Mesendoderm (in vitro differentiated cells): Measurements from ENCODE around the gene MPPED1.

ENCODE experiments used
- DNase-seq: peaks from one replicate; pipeline ENCODE4 v3.0.0; 2013
- H2AK5ac ChIP-seq: 2 replicates; pipeline ENCODE4 v1.6.1; 2013; ENCODE audit warnings: low read length, inconsistent platforms
- H2BK120ac ChIP-seq: 2 replicates; pipeline ENCODE4 v1.6.1; 2013; ENCODE audit warnings: low read depth, mild to moderate bottlenecking, low read length, moderate library complexity, mixed read lengths
- H2BK15ac ChIP-seq: replicated peaks from 2 replicates; pipeline ENCODE4 v1.6.1; 2013; ENCODE audit warnings: low read depth, mild to moderate bottlenecking, moderate library complexity
- H2BK5ac ChIP-seq: 2 replicates; pipeline ENCODE4 v1.6.1; 2013; ENCODE audit warnings: low read length, inconsistent platforms
- H3K18ac ChIP-seq: 2 replicates; pipeline ENCODE4 v1.6.1; 2013; ENCODE audit warnings: mild to moderate bottlenecking, low read length, mixed read lengths
- H3K23ac ChIP-seq: one replicate; pipeline ENCODE4 v1.6.1; 2013; ENCODE audit warnings: low read length
- H3K27ac ChIP-seq: 2 replicates; pipeline ENCODE4 v1.5.1; 2013; ENCODE audit warnings: low read depth, mild to moderate bottlenecking, inconsistent platforms, low read length, moderate library complexity
- H3K27me3 ChIP-seq: 2 replicates; pipeline ENCODE4 v1.6.1; 2013; ENCODE audit warnings: low read length, control low read depth, mild to moderate bottlenecking, inconsistent platforms; ENCODE audit not compliant: insufficient read depth, poor library complexity
- H3K36me3 ChIP-seq: 2 replicates; pipeline ENCODE4 v1.6.1; 2013; ENCODE audit warnings: low read length, inconsistent platforms; ENCODE audit not compliant: control insufficient read depth, insufficient read depth
- H3K4ac ChIP-seq: one replicate; pipeline ENCODE4 v1.6.1; 2013; ENCODE audit warnings: low read depth, mild to moderate bottlenecking, low read length, moderate library complexity
- H3K4me1 ChIP-seq: 2 replicates; pipeline ENCODE4 v1.6.1; 2013; ENCODE audit warnings: low read depth, low read length, inconsistent platforms; ENCODE audit not compliant: control insufficient read depth
- H3K4me2 ChIP-seq: 2 replicates; pipeline ENCODE4 v1.6.1; 2013; ENCODE audit warnings: low read length
- H3K4me3 ChIP-seq: 2 replicates; pipeline ENCODE4 v1.5.1; 2013; ENCODE audit warnings: mild to moderate bottlenecking, low read length
- H3K56ac ChIP-seq: one replicate; pipeline ENCODE4 v1.6.1; 2013; ENCODE audit warnings: low read length
- H3K79me1 ChIP-seq: 2 replicates; pipeline ENCODE4 v1.6.1; 2013; ENCODE audit warnings: low read length, inconsistent platforms
- H3K79me2 ChIP-seq: 2 replicates; pipeline ENCODE4 v1.6.1; 2013; ENCODE audit warnings: mild to moderate bottlenecking, low read length; ENCODE audit not compliant: control insufficient read depth, insufficient read depth
- H3K9ac ChIP-seq: 2 replicates; pipeline ENCODE4 v1.6.1; 2013; ENCODE audit warnings: low read length, inconsistent platforms
- H4K5ac ChIP-seq: one replicate; pipeline ENCODE4 v1.6.1; 2013; ENCODE audit warnings: low read length
- H4K8ac ChIP-seq: one replicate; pipeline ENCODE4 v1.6.1; 2013; ENCODE audit warnings: low read depth, mild to moderate bottlenecking, control low read depth, low read length, moderate library complexity
- WGBS: extraction: QIAGEN DNeasy Blood & Tissue Kit; methylation state at CpG from one replicate; pipeline ENCODE4 v1.1.7; 2013; ENCODE audit warnings: low lambda C conversion rate, missing lambda C conversion rate; ENCODE audit not compliant: insufficient coverage; ENCODE audit errors: extremely low coverage; 5-methylcytosine and 5-hydroxymethylcytosine counted together

MPPED1 gene

DNA sequence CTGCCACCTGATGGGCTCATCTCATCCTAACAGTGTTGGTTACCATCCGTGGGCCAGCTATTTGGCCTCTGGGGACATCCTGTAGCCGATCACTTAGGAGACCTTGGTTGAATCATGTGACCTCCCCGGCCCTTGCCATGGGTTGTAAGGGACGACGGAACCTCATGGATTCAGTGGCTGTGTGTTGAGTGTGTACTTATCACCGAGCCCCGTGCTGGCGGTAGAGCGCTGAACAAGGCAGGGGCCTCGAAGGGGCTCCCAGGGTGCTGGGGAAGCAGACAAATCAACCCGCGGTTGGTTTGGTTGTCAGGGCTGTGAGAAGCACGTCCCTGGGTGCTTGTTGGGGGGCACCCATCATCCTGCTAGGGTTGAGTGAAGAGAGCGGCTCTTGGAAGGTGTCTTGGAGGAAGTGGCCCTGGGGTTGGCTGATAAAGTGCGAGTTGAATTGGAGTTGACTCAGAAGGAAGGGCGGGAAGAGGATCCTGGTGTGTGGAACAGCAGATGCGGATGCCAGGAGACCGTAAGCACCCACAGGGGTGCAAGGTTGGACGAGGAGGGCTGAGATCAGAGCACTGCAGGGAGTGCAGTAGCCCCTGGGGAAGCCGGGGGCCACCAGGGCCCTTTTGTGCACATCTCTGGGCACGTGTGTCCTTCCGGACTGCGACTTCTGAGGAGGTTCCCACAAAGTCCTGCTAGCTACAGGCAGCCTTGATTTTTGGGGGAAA is 53.6 kb downstream of the MPPED1 start:
- Histone ChIP-seq H3K4me1 (no peaks in the 10 kb centered on the region), H2BK15ac (no peak overlapping the region), H3K23ac (no peak overlapping the region), H3K56ac (no peak overlapping the region), H2BK5ac (no peak overlapping the region), H3K27ac (no peak overlapping the region), H2BK120ac (no peak overlapping the region), H3K9ac (no peak overlapping the region), H3K79me2 (no peaks in the 10 kb centered on the region), H4K8ac (no peak overlapping the region), H3K4ac (no peak overlapping the region), H2AK5ac (no peak overlapping the region), H3K4me3 (no peak overlapping the region), H3K4me2 (no peak overlapping the region), H4K5ac (no peak overlapping the region), H3K18ac (no peak overlapping the region), H3K79me1 (no peaks in the 10 kb centered on the region), H3K36me3 (no peaks in the 10 kb centered on the region), H3K27me3 (no peaks in the 10 kb centered on the region)
- no CpG with 5 or more reads among the region's 23 CpGs for WGBS
- DNase-seq = no peak

DNA sequence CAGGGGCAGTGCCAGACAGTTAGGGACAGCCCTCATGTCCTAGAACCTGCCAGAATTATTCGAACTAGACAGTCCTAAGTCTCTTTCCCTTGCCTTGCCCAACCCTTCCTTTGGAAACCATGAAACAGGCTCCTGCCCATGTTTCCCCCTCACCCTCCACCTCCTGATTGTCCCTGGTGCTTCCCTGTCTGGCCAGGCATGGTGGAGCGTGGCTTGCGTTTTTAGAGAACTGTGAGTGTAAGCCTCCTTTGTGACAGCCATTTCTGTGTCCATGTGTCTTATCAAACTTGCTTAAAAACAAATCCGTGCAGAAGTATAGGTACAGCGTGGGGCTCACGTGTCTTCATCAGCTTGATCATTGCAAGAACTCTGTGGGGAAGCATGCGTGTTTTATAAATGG is 54.9 kb downstream of the MPPED1 start:
- no peak overlapping the region for H3K4me3 ChIP-seq

DNA sequence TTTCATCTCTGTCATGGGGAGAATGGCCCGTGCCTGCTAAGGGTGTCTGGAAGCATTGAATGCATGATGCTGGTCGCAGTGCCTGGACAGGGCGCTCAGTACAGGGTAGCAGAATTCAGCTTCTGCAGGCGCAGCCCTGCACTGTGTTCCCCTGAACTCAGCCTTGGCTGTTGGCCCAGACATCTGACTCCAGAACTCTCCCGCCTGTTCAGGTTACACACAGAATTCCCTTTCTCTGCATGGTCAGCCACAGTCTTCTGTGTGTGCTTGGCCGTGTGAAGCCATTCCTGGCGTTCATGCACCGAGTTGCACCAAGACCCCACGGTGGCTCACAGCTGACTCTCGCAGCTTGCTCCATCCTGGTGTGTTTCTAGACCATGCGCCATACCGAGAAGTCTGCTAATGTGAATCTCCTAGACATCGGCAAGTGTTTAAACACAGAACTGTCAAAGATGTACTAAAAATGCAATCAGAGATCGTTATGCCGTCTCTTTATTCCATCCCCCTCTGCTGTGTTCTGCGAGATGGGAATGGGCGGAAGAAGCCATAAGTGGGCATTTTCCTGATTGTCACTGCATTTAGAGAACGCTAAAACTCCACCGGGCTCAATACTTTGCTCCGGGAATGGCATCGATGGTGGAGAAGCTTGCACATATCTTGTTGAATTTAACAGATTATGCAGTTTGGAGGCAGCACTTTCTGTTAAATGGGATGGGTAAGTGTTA is 55.6 kb downstream of the MPPED1 start:
- no peak overlapping the region for H3K27ac ChIP-seq

More for the DNA sequence above, 54.9 kb downstream of the MPPED1 start:
- no peak overlapping the region for H4K8ac ChIP-seq
- H3K36me3 ChIP-seq = no peaks in the 10 kb centered on the region
- no peaks in the 10 kb centered on the region for H3K79me1 ChIP-seq
- no peak overlapping the region for H3K27ac ChIP-seq
- no peak overlapping the region for H3K4me2 ChIP-seq
- no peak overlapping the region for H3K23ac ChIP-seq
- no peak overlapping the region for H3K18ac ChIP-seq
- no CpG with 5 or more reads among the region's 7 CpGs for WGBS
- no peak overlapping the region for H4K5ac ChIP-seq
- no peak overlapping the region for H2BK15ac ChIP-seq
- H3K79me2 ChIP-seq = no peaks in the 10 kb centered on the region
- H2BK5ac ChIP-seq = no peak overlapping the region
- no peak overlapping the region for H3K4ac ChIP-seq
- DNase-seq = no peak
- no peak overlapping the region for H2BK120ac ChIP-seq
- no peaks in the 10 kb centered on the region for H3K4me1 ChIP-seq
- H3K56ac ChIP-seq = no peak overlapping the region
- H2AK5ac ChIP-seq = no peak overlapping the region
- no peaks in the 10 kb centered on the region for H3K27me3 ChIP-seq
- no peak overlapping the region for H3K9ac ChIP-seq

DNA sequence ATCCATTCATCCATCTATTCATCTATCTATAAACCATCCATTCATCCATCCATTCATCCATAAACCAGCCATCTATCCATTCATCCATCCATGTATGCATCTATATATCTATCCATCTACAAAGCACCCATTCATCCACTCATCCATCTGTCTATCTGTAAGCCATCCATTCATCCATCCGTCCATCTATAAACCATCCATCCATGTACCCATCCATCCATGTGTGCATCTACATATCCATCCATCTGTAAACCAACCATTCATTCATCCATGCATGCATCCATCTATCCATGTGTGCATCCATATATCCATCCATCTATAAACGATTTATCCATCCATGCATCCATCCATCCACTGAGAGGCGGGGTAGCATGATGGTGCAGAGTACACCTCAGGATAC is 58.4 kb downstream of the MPPED1 start:
- Histone ChIP-seq H3K18ac (no peak overlapping the region), H3K36me3 (no peaks in the 10 kb centered on the region), H4K8ac (no peak overlapping the region), H2AK5ac (no peak overlapping the region), H4K5ac (no peak overlapping the region), H3K4ac (no peak overlapping the region), H3K9ac (no peak overlapping the region), H3K4me1 (no peaks in the 10 kb centered on the region), H3K27ac (no peak overlapping the region), H3K4me2 (no peak overlapping the region), H3K79me2 (no peaks in the 10 kb centered on the region), H3K4me3 (no peak overlapping the region), H2BK5ac (no peak overlapping the region), H3K27me3 (no peaks in the 10 kb centered on the region), H3K79me1 (no peaks in the 10 kb centered on the region), H2BK120ac (no peak overlapping the region), H3K56ac (no peak overlapping the region), H3K23ac (no peak overlapping the region), H2BK15ac (no peak overlapping the region)
- no peak for DNase-seq
- no CpG with 5 or more reads among the region's 3 CpGs for WGBS

More for the DNA sequence above, 55.6 kb downstream of the MPPED1 start:
- no peaks in the 10 kb centered on the region for H3K79me1 ChIP-seq
- H3K4me3 ChIP-seq = no peak overlapping the region
- no peaks in the 10 kb centered on the region for H3K27me3 ChIP-seq
- no peak overlapping the region for H2AK5ac ChIP-seq
- no CpG with 5 or more reads among the region's 21 CpGs for WGBS
- H3K4me1 ChIP-seq = no peaks in the 10 kb centered on the region
- H3K18ac ChIP-seq = no peak overlapping the region
- H3K9ac ChIP-seq = no peak overlapping the region
- H2BK120ac ChIP-seq = no peak overlapping the region
- no peak overlapping the region for H2BK15ac ChIP-seq
- H3K36me3 ChIP-seq = no peaks in the 10 kb centered on the region
- no peak overlapping the region for H3K4ac ChIP-seq
- no peak overlapping the region for H4K5ac ChIP-seq
- H2BK5ac ChIP-seq = no peak overlapping the region
- no peak overlapping the region for H3K56ac ChIP-seq
- H3K23ac ChIP-seq = no peak overlapping the region
- no peak overlapping the region for H3K4me2 ChIP-seq
- no peak overlapping the region for H4K8ac ChIP-seq
- DNase-seq = no peak
- H3K79me2 ChIP-seq = no peaks in the 10 kb centered on the region

DNA sequence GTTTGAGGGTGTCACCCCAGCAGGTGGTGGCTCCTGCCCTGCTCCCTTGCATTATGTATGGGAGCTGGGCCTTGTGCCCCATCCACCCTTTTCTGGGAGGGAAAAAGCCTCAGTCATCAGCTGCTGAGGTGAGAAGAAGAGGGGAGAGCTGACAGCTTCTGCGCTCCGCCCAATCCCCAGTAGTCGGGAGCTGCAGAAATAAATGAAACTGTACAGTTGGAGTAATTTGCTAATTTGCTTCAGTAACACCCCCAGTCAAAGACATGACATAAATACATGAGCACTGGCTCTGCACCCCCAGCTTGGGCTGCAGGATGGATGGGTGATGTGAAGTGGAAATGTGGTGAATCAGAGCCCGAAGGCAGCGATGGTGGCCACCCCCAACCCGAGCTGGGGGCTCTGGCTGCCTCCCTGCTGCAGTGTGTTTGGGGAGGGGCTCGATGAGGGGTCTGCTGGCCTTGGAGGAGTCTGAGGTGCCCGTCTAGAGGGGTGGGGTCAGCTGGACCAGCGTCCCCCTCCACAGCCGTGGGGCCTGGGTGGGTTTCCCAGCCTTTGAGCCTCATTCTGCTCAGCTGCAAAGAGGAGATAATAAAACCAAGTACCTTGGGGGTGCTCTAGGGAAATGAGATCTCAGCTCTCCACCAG is 59.2 kb downstream of the MPPED1 start:
- Histone ChIP-seq H3K9ac (no peak overlapping the region), H3K27me3 (no peaks in the 10 kb centered on the region), H3K18ac (no peak overlapping the region), H3K79me2 (no peaks in the 10 kb centered on the region), H3K56ac (no peak overlapping the region), H3K27ac (no peak overlapping the region), H2AK5ac (no peak overlapping the region), H3K4ac (no peak overlapping the region), H3K4me3 (no peak overlapping the region), H3K23ac (no peak overlapping the region), H3K4me1 (no peaks in the 10 kb centered on the region), H2BK15ac (no peak overlapping the region), H3K79me1 (no peaks in the 10 kb centered on the region), H2BK120ac (no peak overlapping the region), H3K4me2 (no peak overlapping the region), H4K5ac (no peak overlapping the region), H4K8ac (no peak overlapping the region), H3K36me3 (no peaks in the 10 kb centered on the region), H2BK5ac (no peak overlapping the region)
- no peak for DNase-seq
- no CpG with 5 or more reads among the region's 10 CpGs for WGBS
